Spleen (tissue), 7 donors: Measurements from ENCODE around the gene TSHZ2.

Source experiments
- CTCF ChIP-seq, 11 experiments: fragments of 200-600 bp in 7 of 11; fragments of 450-650 bp in 4 of 11; sonication (generic) in 4 of 11; IDR thresholded peaks in 8 of 11; conservative IDR thresholded peaks in 3 of 11; 1 replicate in 7 of 11; 2 replicates in 4 of 11; pipeline versions ENCODE4 v1.4.0 to v1.8.0; 2016 to 2021; ENCODE audit warnings: antibody characterized with exemption in 11 of 11, inconsistent platforms in 4 of 11, mild to moderate bottlenecking in 1 of 11
- POLR2A ChIP-seq, 3 donors: fragments of 450-650 bp; IDR thresholded peaks; one replicate each; pipeline ENCODE4 v1.5.1; 2017; ENCODE audit warnings: antibody characterized with exemption in 3 of 3, mild to moderate bottlenecking in 1 of 3
- donor health status: DM: no; HTN: no; CAD: no; lungs with moderate emphysema.
- donor health status: DM: no; HTN: no; CAD: no.
- donor health status: DM: no; HTN: no; CAD: no.

DNA sequence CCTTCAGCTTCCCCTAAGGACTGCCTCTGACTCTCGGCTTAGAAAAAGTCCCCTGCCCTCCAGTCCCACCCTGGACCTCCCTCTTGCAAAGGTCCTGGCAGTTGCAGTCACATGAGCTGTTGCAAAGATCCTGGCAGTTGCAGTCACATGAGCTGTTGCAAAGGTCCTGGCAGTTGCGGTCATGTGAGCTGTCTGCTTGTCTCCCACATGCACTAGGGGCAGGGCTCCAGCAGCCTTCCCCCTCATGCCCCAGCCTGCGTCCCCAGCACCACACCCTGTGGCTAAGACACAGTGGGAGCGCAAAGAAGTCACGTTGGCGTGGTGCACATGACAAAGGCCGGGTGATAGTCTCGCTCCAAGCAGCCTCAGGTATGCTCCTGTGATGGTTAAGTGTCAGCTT, 538.5 kb downstream of the TSHZ2 start:
- no peak for TF ChIP-seq CTCF (IDR thresholded peaks at IDR 0.05 in 8 of 11, conservative IDR thresholded peaks at IDR 0.05 in 3 of 11)
- TF ChIP-seq POLR2A (IDR thresholded peaks at IDR 0.05), result no peak
